Spleen (tissue), 11 donors: Measurements from ENCODE around the gene GPBAR1. TPM values are rescaled to one million over a fixed set of nuclear protein-coding genes. Genes with fewer than 3 reads are reported as not detected.
A peak's percentile ranks its signal among the peaks of the same experiment; 100 is the strongest.

Experiments
- DNase-seq: peaks from one replicate; pipeline ENCODE4 v3.0.0-alpha.2; 2020
- H3K27ac ChIP-seq, 8 donors: fragments of 200-600 bp; sonication (generic) in 7 of 8; 1 replicate in 4 of 8; 2 replicates in 4 of 8; pipeline versions ENCODE4 v1.5.0 to v1.8.0; 2016 to 2021; ENCODE audit warnings: inconsistent platforms in 4 of 8, mild to moderate bottlenecking in 4 of 8, moderate library complexity in 1 of 8
- H3K27me3 ChIP-seq, 7 donors: fragments of 200-600 bp; sonication (generic) in 6 of 7; replicated peaks in 1 of 7; 1 replicate in 4 of 7; 2 replicates in 3 of 7; pipeline versions ENCODE4 v1.5.0 to v1.8.0; 2016 to 2021; ENCODE audit warnings: inconsistent platforms in 3 of 7, mild to moderate bottlenecking in 1 of 7
- H3K36me3 ChIP-seq, 6 donors: fragments of 200-600 bp; sonication (generic) in 5 of 6; 1 replicate in 4 of 6; 2 replicates in 2 of 6; pipeline versions ENCODE4 v1.5.0 to v1.8.0; 2016 to 2021; ENCODE audit warnings: inconsistent platforms in 2 of 6
- H3K4me1 ChIP-seq, 6 donors: fragments of 200-600 bp; sonication (generic) in 5 of 6; 1 replicate in 3 of 6; 2 replicates in 3 of 6; pipeline versions ENCODE4 v1.5.0 to v1.8.0; 2016 to 2021; ENCODE audit warnings: inconsistent platforms in 3 of 6
- H3K4me3 ChIP-seq, 8 donors: fragments of 200-600 bp; sonication (generic) in 7 of 8; 1 replicate in 4 of 8; 2 replicates in 4 of 8; pipeline versions ENCODE4 v1.5.0 to v1.8.0; 2016 to 2021; ENCODE audit warnings: inconsistent platforms in 4 of 8, mild to moderate bottlenecking in 4 of 8, moderate library complexity in 2 of 8
- H3K9me3 ChIP-seq, 8 donors: fragments of 200-600 bp; sonication (generic) in 7 of 8; 1 replicate in 4 of 8; 2 replicates in 4 of 8; pipeline versions ENCODE4 v1.5.0 to v1.8.0; 2016 to 2021; ENCODE audit warnings: inconsistent platforms in 4 of 8
- CTCF ChIP-seq, 11 experiments: fragments of 200-600 bp in 7 of 11; fragments of 450-650 bp in 4 of 11; sonication (generic) in 4 of 11; IDR thresholded peaks in 8 of 11; conservative IDR thresholded peaks in 3 of 11; 1 replicate in 7 of 11; 2 replicates in 4 of 11; pipeline versions ENCODE4 v1.4.0 to v1.8.0; 2016 to 2021; ENCODE audit warnings: antibody characterized with exemption in 11 of 11, inconsistent platforms in 4 of 11, mild to moderate bottlenecking in 1 of 11
- POLR2A ChIP-seq, 3 donors: fragments of 450-650 bp; IDR thresholded peaks; one replicate each; pipeline ENCODE4 v1.5.1; 2017; ENCODE audit warnings: antibody characterized with exemption in 3 of 3, mild to moderate bottlenecking in 1 of 3
- POLR2AphosphoS5 ChIP-seq, 3 donors: sonication (generic); formaldehyde crosslinking; IDR thresholded peaks; one replicate each; pipeline ENCODE4 v1.5.1; 2017; ENCODE audit warnings: antibody characterized with exemption in 3 of 3
- WGBS, 5 donors: extraction: QIAGEN DNeasy Blood & Tissue Kit in 3 of 5; methylation state at CpG; one replicate each; pipeline versions ENCODE4 v1.1.5 to v1.1.7; 2013 to 2018; 5-methylcytosine and 5-hydroxymethylcytosine counted together
- intact Hi-C: fragments of 100-400 bp; cut with DNase I; formaldehyde crosslinking; loops from one replicate; pipeline ENCODE4 v1.15.0; 2023; ENCODE audit warnings: low total_unique reads
- polyA plus RNA-seq, 3 donors: library from polyadenylated mRNA; stranded (reverse); fragments of 200-250 nt; gene quantifications; one replicate each; pipeline ENCODE4 v1.2.1, GENCODE V29; 2013
- total RNA-seq, 7 donors: library from RNA; depleted of rRNA in 3 of 7; stranded (reverse); fragments of >200 nt in 3 of 7; fragmentation: NEBNext Ultra II Directional in 4 of 7; extraction: Animal tissue kit (Norgen Biotek cat#: 25700) in 4 of 7; gene quantifications; one replicate each; pipeline versions ENCODE4 v1.1.0 to v1.2.1, GENCODE V29; 2016 to 2021
- donor health status: healthy with polysubstance abuse.
- donor health status: DM: no; HTN: no; CAD: no; lungs with moderate emphysema.
- donor health status: DM: no; HTN: no; CAD: no.
- donor health status: Bipolar disorder and iron deficiency.
- donor health status: healthy.
- donor health status: DM: no; HTN: no; CAD: no.
- donor health status: DM: yes; HTN: yes; CAD: no.

Gene GPBAR1
- total and polyA plus RNA-seq, 10 donors, result 1.4 to 13.9 (median 6.8) TPM

- TF ChIP-seq POLR2AphosphoS5 (IDR thresholded peaks at IDR 0.05), result no peak
- TF ChIP-seq CTCF (IDR thresholded peaks at IDR 0.05 in 8 of 11, conservative IDR thresholded peaks at IDR 0.05 in 3 of 11), result no peak
- no peak overlapping the region for H3K4me3 ChIP-seq
- H3K36me3 ChIP-seq, result peaks cover 0 to 52% (median 41%) of the 10 kb centered on the region in 6 donors
- 83 to 94% (median 88%) methylated on average over 5 of the region's 5 CpGs for WGBS, 5 donors
- no peaks in the 10 kb centered on the region for H3K9me3 ChIP-seq
- H3K4me1 ChIP-seq, result peaks cover 21 to 88% (median 70%) of the 10 kb centered on the region in 6 donors
- H3K27me3 ChIP-seq, result no peaks in the 10 kb centered on the region
- no peak for DNase-seq
- peak overlapping the region in 5 of 8 donors; percentile 71 to 84 (median 78) for H3K27ac ChIP-seq
- intact Hi-C loops, result no loop called here
Measured at GRCh38 chr2:218260166-218260565, 649 bp upstream of the GPBAR1 start.

- Histone ChIP-seq H3K36me3 (peaks cover 0 to 52% (median 41%) of the 10 kb centered on the region in 6 donors), H3K27ac (peak overlapping the region in 6 of 8 donors; percentile 3 to 84 (median 78)), H3K9me3 (no peaks in the 10 kb centered on the region), H3K4me3 (peak overlapping the region in 2 of 8 donors; percentile 20 to 26), H3K27me3 (no peaks in the 10 kb centered on the region), H3K4me1 (peaks cover 21 to 91% (median 70%) of the 10 kb centered on the region in 6 donors)
- WGBS, 5 donors, result 62 to 78% (median 64%) methylated on average over 7 to 8 of the region's 8 CpGs
- intact Hi-C loops, result no loop called here
- TF ChIP-seq POLR2AphosphoS5 (IDR thresholded peaks at IDR 0.05), result no peak
- no peak for TF ChIP-seq CTCF (IDR thresholded peaks at IDR 0.05 in 8 of 11, conservative IDR thresholded peaks at IDR 0.05 in 3 of 11)
- TF ChIP-seq POLR2A (IDR thresholded peaks at IDR 0.05), result no peak
- DNase-seq, result no peak
Measured at GRCh38 chr2:218261423-218262236, 815 bp downstream of the GPBAR1 start.

- Histone ChIP-seq H3K4me1 (peaks cover 21 to 91% (median 66%) of the 10 kb centered on the region in 6 donors), H3K4me3 (no peak overlapping the region), H3K27ac (peak overlapping the region in 3 of 8 donors; percentile 71 to 84 (median 82)), H3K9me3 (no peaks in the 10 kb centered on the region), H3K27me3 (no peaks in the 10 kb centered on the region), H3K36me3 (peaks cover 0 to 52% (median 42%) of the 10 kb centered on the region in 6 donors)
- 85 to 98% (median 92%) methylated on average over 6 of the region's 6 CpGs for WGBS, 5 donors
- no peak for TF ChIP-seq CTCF (IDR thresholded peaks at IDR 0.05 in 8 of 11, conservative IDR thresholded peaks at IDR 0.05 in 3 of 11)
- no peak for TF ChIP-seq POLR2AphosphoS5 (IDR thresholded peaks at IDR 0.05)
- no peak for TF ChIP-seq POLR2A (IDR thresholded peaks at IDR 0.05)
- no peak for DNase-seq
- intact Hi-C loops, result no loop called here
Measured at GRCh38 chr2:218262237-218262600, 1.4 kb downstream of the GPBAR1 start.
